Smooth muscle cell (in vitro differentiated cells): ENCODE results near the gene CCT8. TPM values are rescaled to one million over a fixed set of nuclear protein-coding genes. Genes with fewer than 3 reads are reported as not detected.

Experiments used
- DNase-seq: peaks from one replicate; lab custom pipeline; 2025; ENCODE audit not compliant: unreplicated experiment; lab: John Stamatoyannopoulos, UW
- H2AFZ ChIP-seq: fragments of 200-600 bp; sonication (generic); 2 replicates; pipeline ENCODE4 v1.6.0; 2016; ENCODE audit warnings: antibody characterized with exemption, low read depth, mild to moderate bottlenecking
- H3F3A ChIP-seq: fragments of 200-600 bp; sonication (generic); 2 replicates; pipeline ENCODE4 v1.6.0; 2017; ENCODE audit warnings: antibody characterized with exemption, low read depth
- H3K27ac ChIP-seq: fragments of 200-600 bp; sonication (generic); 2 replicates; pipeline ENCODE4 v1.5.1; 2016; ENCODE audit warnings: low read depth, mild to moderate bottlenecking
- H3K27me3 ChIP-seq: fragments of 200-600 bp; sonication (generic); 2 replicates; pipeline ENCODE4 v1.6.1; 2016; ENCODE audit warnings: low read depth, mild to moderate bottlenecking
- H3K36me3 ChIP-seq: fragments of 200-600 bp; sonication (generic); 2 replicates; pipeline ENCODE4 v1.5.1; 2016; ENCODE audit warnings: low read depth
- H3K4me1 ChIP-seq: fragments of 200-600 bp; sonication (generic); 2 replicates; pipeline ENCODE4 v1.5.1; 2016; ENCODE audit warnings: low read depth
- H3K4me2 ChIP-seq: fragments of 200-600 bp; sonication (generic); 2 replicates; pipeline ENCODE4 v1.6.0; 2016; ENCODE audit warnings: mild to moderate bottlenecking
- H3K4me3 ChIP-seq: fragments of 200-600 bp; sonication (generic); 2 replicates; pipeline ENCODE4 v1.5.1; 2016; ENCODE audit warnings: mild to moderate bottlenecking
- H3K79me2 ChIP-seq: fragments of 200-600 bp; sonication (generic); 2 replicates; pipeline ENCODE4 v1.6.0; 2016; ENCODE audit warnings: low read depth, mild to moderate bottlenecking
- H3K9ac ChIP-seq: fragments of 200-600 bp; sonication (generic); 2 replicates; pipeline ENCODE4 v1.6.0; 2016; ENCODE audit warnings: low read depth
- H3K9me3 ChIP-seq: fragments of 200-600 bp; sonication (generic); replicated peaks from 2 replicates; pipeline ENCODE4 v1.5.1; 2016; ENCODE audit warnings: low read depth
- H4K20me1 ChIP-seq: fragments of 200-600 bp; sonication (generic); 2 replicates; pipeline ENCODE4 v1.6.0; 2016; ENCODE audit warnings: low read depth
- WGBS: methylation state at CpG from one replicate; pipeline ENCODE4 v1.1.7; 2016; ENCODE audit warnings: low lambda C conversion rate; 5-methylcytosine and 5-hydroxymethylcytosine counted together
- polyA plus RNA-seq: library from polyadenylated mRNA; unstranded; fragments of >200 nt; fragmentation: Nextera tagmentation; extraction: Ambion mirVana; gene quantifications from 2 replicates; pipeline ENCODE4 v1.2.1, GENCODE V29; 2016
- total RNA-seq: library from RNA; depleted of rRNA; stranded (reverse); fragments of >200 nt; gene quantifications from 2 replicates; pipeline ENCODE4 v1.2.3, GENCODE V29; 2014
- TF ChIP-seq, protein P1 (sequence below): fragments of 200-600 bp; sonication (generic); IDR thresholded peaks from 2 replicates; pipeline ENCODE4 v1.5.1; 2017; ENCODE audit warnings: borderline replicate concordance, mild to moderate bottlenecking, antibody characterized with exemption; ENCODE audit not compliant: insufficient read depth, poor library complexity, severe bottlenecking

Gene CCT8
- total and polyA plus RNA-seq, 2 experiments from 2014 or later = 125 to 184 TPM

DNA sequence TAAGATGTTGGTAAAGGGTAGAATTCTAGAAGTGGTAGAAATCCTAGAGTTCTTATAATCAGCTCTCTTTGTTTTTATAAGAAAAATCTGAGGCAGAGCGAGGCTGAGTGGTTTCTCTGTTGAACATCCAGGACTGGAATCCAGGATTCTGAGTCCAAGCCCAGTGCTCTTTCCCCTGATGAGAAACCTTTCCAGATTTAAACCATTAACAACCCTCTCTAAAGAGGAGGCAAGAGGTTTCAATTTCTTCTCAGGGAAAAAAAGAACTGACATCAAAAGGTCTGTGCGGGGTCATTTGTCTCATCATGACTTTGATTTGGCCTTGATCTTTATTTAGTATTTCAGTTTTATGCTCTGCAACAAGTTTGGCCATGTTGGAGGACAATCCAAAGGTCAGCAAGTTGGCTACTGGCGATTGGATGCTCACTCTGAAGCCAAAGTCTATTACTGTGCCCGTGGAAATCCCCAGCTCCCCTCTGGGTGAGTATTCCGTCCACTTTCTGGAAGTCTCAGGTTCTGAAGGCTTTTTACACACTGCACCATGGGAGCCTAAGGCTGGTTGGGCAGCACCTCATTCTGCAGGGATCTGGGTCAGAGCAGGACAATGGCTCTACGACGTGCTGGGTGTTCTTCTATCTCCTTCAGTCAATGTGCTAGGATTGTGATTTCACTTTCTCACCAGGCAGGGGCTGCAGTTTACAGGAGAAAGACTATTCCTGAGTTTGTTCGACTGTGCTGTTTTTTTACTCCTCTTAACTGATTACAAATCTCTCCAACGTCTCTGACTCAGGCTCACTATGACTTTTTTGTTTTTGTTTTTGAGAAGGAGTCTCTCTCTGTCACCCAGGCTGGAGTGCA is 18.9 kb upstream of the CCT8 start:
- Histone ChIP-seq H3K4me2 (no peak overlapping the region), H3K4me3 (no peak overlapping the region), H3K27me3 (no peaks in the 10 kb centered on the region), H4K20me1 (no peaks in the 10 kb centered on the region), H2AFZ (peak overlapping the region; percentile 64), H3K27ac (peak overlapping the region; percentile 42), H3K36me3 (no peaks in the 10 kb centered on the region), H3F3A (no peaks in the 10 kb centered on the region), H3K9me3 (no peaks in the 10 kb centered on the region), H3K4me1 (no peaks in the 10 kb centered on the region), H3K79me2 (no peaks in the 10 kb centered on the region), H3K9ac (no peak overlapping the region)
- 57% methylated on average over 9 of the region's 9 CpGs for WGBS
- DNase-seq = no peak
- TF ChIP-seq, protein P1, sequence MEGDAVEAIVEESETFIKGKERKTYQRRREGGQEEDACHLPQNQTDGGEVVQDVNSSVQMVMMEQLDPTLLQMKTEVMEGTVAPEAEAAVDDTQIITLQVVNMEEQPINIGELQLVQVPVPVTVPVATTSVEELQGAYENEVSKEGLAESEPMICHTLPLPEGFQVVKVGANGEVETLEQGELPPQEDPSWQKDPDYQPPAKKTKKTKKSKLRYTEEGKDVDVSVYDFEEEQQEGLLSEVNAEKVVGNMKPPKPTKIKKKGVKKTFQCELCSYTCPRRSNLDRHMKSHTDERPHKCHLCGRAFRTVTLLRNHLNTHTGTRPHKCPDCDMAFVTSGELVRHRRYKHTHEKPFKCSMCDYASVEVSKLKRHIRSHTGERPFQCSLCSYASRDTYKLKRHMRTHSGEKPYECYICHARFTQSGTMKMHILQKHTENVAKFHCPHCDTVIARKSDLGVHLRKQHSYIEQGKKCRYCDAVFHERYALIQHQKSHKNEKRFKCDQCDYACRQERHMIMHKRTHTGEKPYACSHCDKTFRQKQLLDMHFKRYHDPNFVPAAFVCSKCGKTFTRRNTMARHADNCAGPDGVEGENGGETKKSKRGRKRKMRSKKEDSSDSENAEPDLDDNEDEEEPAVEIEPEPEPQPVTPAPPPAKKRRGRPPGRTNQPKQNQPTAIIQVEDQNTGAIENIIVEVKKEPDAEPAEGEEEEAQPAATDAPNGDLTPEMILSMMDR = no peak

DNA sequence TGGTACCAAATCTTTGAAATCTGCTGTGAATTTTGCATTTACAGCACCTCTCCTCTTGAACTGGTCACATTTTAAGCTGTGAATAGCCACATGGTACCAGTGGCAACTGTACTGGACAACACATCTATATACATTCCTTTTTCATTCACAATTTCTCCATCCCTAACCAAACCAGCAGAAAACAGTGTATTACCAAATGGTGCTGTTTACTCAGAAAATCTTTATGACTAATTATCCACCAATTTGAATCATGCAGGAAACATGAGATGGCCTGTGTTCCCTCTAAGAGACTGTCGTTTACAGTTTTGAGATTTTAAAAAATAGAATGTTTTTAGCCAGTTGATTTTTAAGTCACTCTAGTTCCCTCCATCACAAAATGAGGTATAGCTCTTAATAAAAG is 17.6 kb upstream of the CCT8 start:
- H3K36me3 ChIP-seq = no peaks in the 10 kb centered on the region
- H4K20me1 ChIP-seq = no peaks in the 10 kb centered on the region
- H3K4me3 ChIP-seq = no peak overlapping the region
- no peak for DNase-seq
- H3K27me3 ChIP-seq = no peaks in the 10 kb centered on the region
- H3F3A ChIP-seq = no peaks in the 10 kb centered on the region
- H2AFZ ChIP-seq = no peak overlapping the region
- H3K9ac ChIP-seq = no peak overlapping the region
- TF ChIP-seq, protein P1 = no peak
- no peaks in the 10 kb centered on the region for H3K9me3 ChIP-seq
- no peaks in the 10 kb centered on the region for H3K79me2 ChIP-seq
- peak overlapping the region; percentile 34 for H3K4me2 ChIP-seq
- H3K27ac ChIP-seq = peak overlapping the region; percentile 51
- H3K4me1 ChIP-seq = no peaks in the 10 kb centered on the region
- WGBS = 3% methylated on average over 1 of the region's 1 CpG

DNA sequence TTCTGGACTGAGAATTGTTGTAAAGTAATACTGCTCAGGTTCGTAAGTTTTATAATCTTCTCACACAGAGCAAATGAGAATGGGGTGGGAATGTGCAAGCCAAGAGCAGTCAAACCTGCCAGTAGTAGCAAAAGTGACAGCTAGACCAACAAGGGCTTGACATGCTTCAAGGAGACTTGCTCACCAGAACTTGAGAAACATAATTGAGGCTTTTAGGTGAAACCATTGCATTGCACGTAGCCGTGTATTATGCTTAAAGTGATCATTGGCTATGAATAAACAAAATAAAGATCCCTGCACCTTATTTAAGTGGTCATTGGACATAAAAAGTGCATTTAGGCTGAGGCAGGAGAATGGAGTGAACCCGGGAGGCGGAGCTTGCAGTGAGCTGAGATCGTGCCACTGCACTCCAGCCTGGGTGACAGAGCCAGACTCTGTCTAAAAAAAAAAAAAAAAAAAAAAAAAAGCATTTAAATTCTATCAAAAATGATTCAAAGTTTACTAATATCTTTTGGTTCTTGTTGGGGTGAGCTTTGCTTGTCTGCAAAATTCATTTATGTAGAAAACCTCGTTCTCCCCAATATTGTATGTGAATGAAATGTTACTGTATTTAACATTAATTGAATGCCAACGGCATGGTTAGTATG is 11.8 kb upstream of the CCT8 start:
- Histone ChIP-seq H3K79me2 (no peaks in the 10 kb centered on the region), H3K4me3 (no peak overlapping the region), H3K9me3 (no peaks in the 10 kb centered on the region), H3K27me3 (no peaks in the 10 kb centered on the region), H3K9ac (no peak overlapping the region), H3K4me2 (peak overlapping the region; percentile 21), H3K27ac (no peak overlapping the region), H3K36me3 (no peaks in the 10 kb centered on the region), H3K4me1 (no peaks in the 10 kb centered on the region), H3F3A (no peaks in the 10 kb centered on the region), H2AFZ (peak overlapping the region; percentile 42), H4K20me1 (no peaks in the 10 kb centered on the region)
- no peak for DNase-seq
- TF ChIP-seq, protein P1 = no peak
- WGBS = 70% methylated on average over 8 of the region's 8 CpGs
